HepG2 (cell line): Measurements from ENCODE around the gene PLEKHA6. TPM values are rescaled to one million over a fixed set of nuclear protein-coding genes. Genes with fewer than 3 reads are reported as not detected.

Source experiments
- ATAC-seq: fragments of 200-7000 bp; cut with Tn5 transposase; 3 replicates; pipeline ENCODE4 v1.9.1; 2020; ENCODE audit warnings: mild to moderate bottlenecking, moderate library complexity
- BruUV-seq: library from RNA; stranded (reverse); fragments of 400-500 nt; replicated peaks from 2 replicates; lab custom pipeline; 2021; lab: Mats Ljungman, UMichigan
- CTCF ChIA-PET: fragments of 300-600 bp; formaldehyde crosslinking; extraction: SDS; loops from one replicate; lab custom pipeline; 2021; ENCODE audit warnings: low total read pairs, inconsistent platforms, low intra/inter-chr PET ratio; lab: Yijun Ruan, JAX
- POLR2A ChIA-PET: fragments of 350-600 bp; sonication (Branson Sonifier 250); formaldehyde crosslinking; loops from one replicate; lab custom pipeline; 2020; ENCODE audit warnings: antibody characterized with exemption, inconsistent platforms; lab: Yijun Ruan, JAX
- DNase-seq: peaks from one replicate; pipeline ENCODE4 v3.0.0-alpha.2; 2015; ENCODE audit warnings: low spot score
- FAIRE-seq: peaks from 3 replicates; lab custom pipeline; 2011; peaks lifted over from hg19 to GRCh38; lab: Jason Lieb, UNC
- H2AFZ ChIP-seq: one replicate; pipeline ENCODE4 v1.6.1; 2011; ENCODE audit warnings: low read length, inconsistent platforms
- H3K27ac ChIP-seq: fragments of 300-600 bp; 3 replicates; pipeline ENCODE4 v1.8.0; 2011; ENCODE audit warnings: mixed run types, mild to moderate bottlenecking, mixed read lengths, low read length, inconsistent platforms; ENCODE audit not compliant: insufficient read depth; ENCODE audit errors: extremely low read length
- H3K27me3 ChIP-seq, 2 experiments: fragments of 200-600 bp in 1 of 2; 2 replicates in 1 of 2; 3 replicates in 1 of 2; pipeline versions ENCODE4 v1.6.0 to v1.8.0; 2011; ENCODE audit warnings: low read length in 2 of 2, mild to moderate bottlenecking in 2 of 2, moderate library complexity in 2 of 2, inconsistent platforms in 1 of 2; ENCODE audit not compliant: insufficient read depth in 2 of 2, control insufficient read depth in 1 of 2
- H3K36me3 ChIP-seq, 2 experiments: fragments of 200-600 bp in 1 of 2; replicated peaks in 1 of 2; 2 replicates in 1 of 2; 3 replicates in 1 of 2; pipeline versions ENCODE4 v1.5.1 to v1.8.0; 2011; ENCODE audit warnings: low read length in 2 of 2, inconsistent platforms in 1 of 2; ENCODE audit not compliant: insufficient read depth in 2 of 2, control insufficient read depth in 1 of 2
- H3K4me1 ChIP-seq: 2 replicates; pipeline ENCODE4 v1.5.1; 2012; ENCODE audit warnings: low read length, inconsistent platforms; ENCODE audit not compliant: insufficient read depth
- H3K4me2 ChIP-seq: 2 replicates; pipeline ENCODE4 v1.6.0; 2011; ENCODE audit warnings: low read depth, low read length, inconsistent platforms
- H3K4me3 ChIP-seq, 3 experiments: fragments of 200-600 bp in 1 of 3; sonication (generic), shearing (Covaris generic) in 1 of 3; replicated peaks in 1 of 3; 2 replicates each; pipeline ENCODE4 v1.5.1; 2011 to 2016; ENCODE audit warnings: low read length in 3 of 3, inconsistent platforms in 2 of 3, low read depth in 2 of 3, mild to moderate bottlenecking in 2 of 3, control low read depth in 1 of 3, mixed read lengths in 1 of 3; ENCODE audit not compliant: insufficient read depth in 1 of 3
- H3K79me2 ChIP-seq: one replicate; pipeline ENCODE4 v1.6.1; 2011; ENCODE audit warnings: low read length, inconsistent platforms; ENCODE audit not compliant: insufficient read depth
- H3K9ac ChIP-seq: 2 replicates; pipeline ENCODE4 v1.6.0; 2011; ENCODE audit warnings: mild to moderate bottlenecking, low read depth, low read length, inconsistent platforms; ENCODE audit not compliant: insufficient read depth
- H3K9me3 ChIP-seq: 2 replicates; pipeline ENCODE4 v1.5.1; 2012; ENCODE audit warnings: mild to moderate bottlenecking, low read length
- H4K20me1 ChIP-seq: 2 replicates; pipeline ENCODE4 v1.6.0; 2011; ENCODE audit warnings: inconsistent platforms, mild to moderate bottlenecking, low read length, moderate library complexity; ENCODE audit not compliant: insufficient read depth
- AGO1 ChIP-seq: fragments of 200-400 bp; formaldehyde crosslinking; IDR thresholded peaks from 2 replicates; pipeline ENCODE4 v1.6.1; 2017; ENCODE audit warnings: mild to moderate bottlenecking, low read depth, low read length, moderate library complexity; ENCODE audit not compliant: poor library complexity, severe bottlenecking
- AHR ChIP-seq: IDR thresholded peaks from 2 replicates; pipeline ENCODE4 v1.6.1; 2018; ENCODE audit warnings: missing genetic modification reagents, missing compliant biosample characterization
- CBFB ChIP-seq: sonication (generic); formaldehyde crosslinking; IDR thresholded peaks from 2 replicates; pipeline ENCODE4 v1.4.0; 2020; ENCODE audit warnings: missing genetic modification reagents
- DMAP1 ChIP-seq: IDR thresholded peaks from 2 replicates; pipeline ENCODE4 v1.6.1; 2016
- FOXA1 ChIP-seq, 2 experiments: fragments of 450-650 bp in 1 of 2; sonication (generic) in 1 of 2; formaldehyde crosslinking in 1 of 2; IDR thresholded peaks; 2 replicates each; pipeline versions ENCODE4 v1.4.0 to v1.6.1; 2016 to 2020; ENCODE audit warnings: missing genetic modification reagents in 1 of 2
- HMG20A ChIP-seq: IDR thresholded peaks from 2 replicates; pipeline ENCODE4 v1.6.1; 2016; ENCODE audit warnings: borderline replicate concordance
- KDM2A ChIP-seq: sonication (generic); formaldehyde crosslinking; IDR thresholded peaks from 2 replicates; pipeline ENCODE4 v1.4.0; 2020; ENCODE audit warnings: low read depth, missing genetic modification reagents, borderline replicate concordance
- KLF11 ChIP-seq: IDR thresholded peaks from 2 replicates; pipeline ENCODE4 v1.6.1; 2016; ENCODE audit warnings: missing compliant biosample characterization
- MIER2 ChIP-seq: IDR thresholded peaks from 2 replicates; pipeline ENCODE4 v1.6.1; 2016; ENCODE audit warnings: missing biosample characterization, missing genetic modification reagents
- SALL1 ChIP-seq: sonication (generic); formaldehyde crosslinking; IDR thresholded peaks from 2 replicates; pipeline ENCODE4 v1.8.0; 2022; ENCODE audit warnings: mild to moderate bottlenecking, missing genetic modification reagents
- SMAD9 ChIP-seq: sonication (generic); formaldehyde crosslinking; IDR thresholded peaks from 2 replicates; pipeline ENCODE4 v1.5.1; 2020; ENCODE audit warnings: mild to moderate bottlenecking, missing genetic modification reagents
- ZBTB8A ChIP-seq: sonication (generic); formaldehyde crosslinking; IDR thresholded peaks from 2 replicates; pipeline ENCODE4 v1.4.0; 2020; ENCODE audit warnings: mild to moderate bottlenecking, low read depth, missing genetic modification reagents, borderline replicate concordance
- ZMAT3 ChIP-seq: sonication (generic); formaldehyde crosslinking; conservative IDR thresholded peaks from 2 replicates; pipeline ENCODE4 v1.7.0; 2021; ENCODE audit warnings: missing genetic modification reagents
- ZNF24 ChIP-seq: fragments of 450-650 bp; IDR thresholded peaks from 2 replicates; pipeline ENCODE4 v1.6.1; 2017; ENCODE audit warnings: antibody characterized with exemption, mild to moderate bottlenecking
- ZNF274 ChIP-seq: sonication (generic); formaldehyde crosslinking; IDR thresholded peaks from 2 replicates; pipeline ENCODE4 v1.5.1; 2020; ENCODE audit warnings: mild to moderate bottlenecking, missing genetic modification reagents
- ZNF3 ChIP-seq: IDR thresholded peaks from 2 replicates; pipeline ENCODE4 v1.7.0; 2017; ENCODE audit warnings: inconsistent platforms
- ZNF44 ChIP-seq: sonication (generic); formaldehyde crosslinking; IDR thresholded peaks from 2 replicates; pipeline ENCODE4 v1.5.1; 2020; ENCODE audit warnings: mild to moderate bottlenecking, missing genetic modification reagents
- ZNF761 ChIP-seq: sonication (generic); formaldehyde crosslinking; conservative IDR thresholded peaks from 2 replicates; pipeline ENCODE4 v1.4.0; 2020; ENCODE audit warnings: mild to moderate bottlenecking, missing genetic modification reagents
- ZNF776 ChIP-seq: sonication (generic); formaldehyde crosslinking; IDR thresholded peaks from 2 replicates; pipeline ENCODE4 v1.4.0; 2020; ENCODE audit warnings: mild to moderate bottlenecking, missing genetic modification reagents
- ZNF83 ChIP-seq: sonication (generic); formaldehyde crosslinking; IDR thresholded peaks from 2 replicates; pipeline ENCODE4 v1.4.0; 2020; ENCODE audit warnings: missing genetic modification reagents, mild to moderate bottlenecking, borderline replicate concordance
- WGBS: methylation state at CpG from one replicate; pipeline ENCODE4 v1.1.6; 2017; ENCODE audit warnings: low lambda C conversion rate; 5-methylcytosine and 5-hydroxymethylcytosine counted together
- in situ Hi-C: cut with HindIII; loops from 2 replicates; pipeline ENCODE4 v1.10.0; 2017; ENCODE audit warnings: low pct_unique_long_range_greater_than_20kb; ENCODE audit not compliant: extremely low pct_ligation_motif_present
- intact Hi-C: fragments of 100-400 bp; cut with micrococcal nuclease; formaldehyde crosslinking; loops from one replicate; pipeline ENCODE4 v1.10.0; 2022; ENCODE audit not compliant: unreplicated experiment
- polyA plus RNA-seq, 8 experiments: library from polyadenylated mRNA; depleted of rRNA in 3 of 8; stranded (reverse) in 7 of 8; unstranded in 1 of 8; fragments of >200 nt; fragmentation: Illumina TruSeq in 4 of 8; extraction: Trizol in 4 of 8; gene quantifications; 2 replicates each; pipeline versions ENCODE4 v1.2.1 to v1.2.3, GENCODE V29; 2011 to 2016; ENCODE audit warnings: low read depth in 4 of 8, missing spikeins in 1 of 8, mixed read lengths in 1 of 8; ENCODE audit not compliant: insufficient read depth in 1 of 8
- total RNA-seq, 5 experiments: library from RNA; depleted of rRNA; stranded (reverse); fragments of >200 nt; fragmentation: Illumina TruSeq; extraction: Trizol; gene quantifications; 2 replicates each; pipeline ENCODE4 v1.2.3, GENCODE V29; 2016; ENCODE audit warnings: low read depth in 1 of 5
- TF ChIP-seq, protein P1 (sequence below): sonication (generic); formaldehyde crosslinking; IDR thresholded peaks from 2 replicates; pipeline ENCODE4 v1.5.0; 2020; ENCODE audit warnings: missing genetic modification reagents, mild to moderate bottlenecking, borderline replicate concordance
- TF ChIP-seq, protein P2 (sequence below): sonication (generic); formaldehyde crosslinking; IDR thresholded peaks from 2 replicates; pipeline ENCODE4 v1.5.0; 2020; ENCODE audit warnings: missing genetic modification reagents
- TF ChIP-seq, protein P3 (sequence below): sonication (generic); formaldehyde crosslinking; IDR thresholded peaks from 2 replicates; pipeline ENCODE4 v1.4.0; 2020; ENCODE audit warnings: mild to moderate bottlenecking, low read depth, missing genetic modification reagents

PLEKHA6 gene
- total and polyA plus RNA-seq, 2 of the 13 experiments (the other 11 are each of a cell fraction or from before 2014, with no cell fraction given), result 5.3 to 11.4 TPM

DNA sequence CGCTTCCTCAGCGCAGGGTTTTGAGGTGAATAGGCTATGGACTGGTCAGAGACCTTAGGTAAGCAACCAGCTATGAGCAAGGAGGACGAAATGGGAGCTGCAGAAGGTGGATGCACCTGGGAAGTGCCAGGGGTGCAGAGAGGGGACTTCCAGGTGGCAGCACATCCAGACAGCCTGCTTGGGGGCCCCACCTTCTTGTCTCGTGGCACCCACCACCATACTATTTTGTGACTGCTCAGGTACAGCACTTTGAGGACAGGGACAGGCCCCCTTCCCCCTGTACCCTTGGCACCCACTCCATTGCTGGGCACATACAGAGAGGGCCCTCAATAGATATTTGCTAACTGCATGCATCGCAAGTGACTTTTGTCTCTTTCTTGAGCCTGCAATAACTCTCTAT lies 162.7 kb downstream of the PLEKHA6 start (continued):
- no peak for TF ChIP-seq SALL1 (CRISPR knock-in tag)

DNA sequence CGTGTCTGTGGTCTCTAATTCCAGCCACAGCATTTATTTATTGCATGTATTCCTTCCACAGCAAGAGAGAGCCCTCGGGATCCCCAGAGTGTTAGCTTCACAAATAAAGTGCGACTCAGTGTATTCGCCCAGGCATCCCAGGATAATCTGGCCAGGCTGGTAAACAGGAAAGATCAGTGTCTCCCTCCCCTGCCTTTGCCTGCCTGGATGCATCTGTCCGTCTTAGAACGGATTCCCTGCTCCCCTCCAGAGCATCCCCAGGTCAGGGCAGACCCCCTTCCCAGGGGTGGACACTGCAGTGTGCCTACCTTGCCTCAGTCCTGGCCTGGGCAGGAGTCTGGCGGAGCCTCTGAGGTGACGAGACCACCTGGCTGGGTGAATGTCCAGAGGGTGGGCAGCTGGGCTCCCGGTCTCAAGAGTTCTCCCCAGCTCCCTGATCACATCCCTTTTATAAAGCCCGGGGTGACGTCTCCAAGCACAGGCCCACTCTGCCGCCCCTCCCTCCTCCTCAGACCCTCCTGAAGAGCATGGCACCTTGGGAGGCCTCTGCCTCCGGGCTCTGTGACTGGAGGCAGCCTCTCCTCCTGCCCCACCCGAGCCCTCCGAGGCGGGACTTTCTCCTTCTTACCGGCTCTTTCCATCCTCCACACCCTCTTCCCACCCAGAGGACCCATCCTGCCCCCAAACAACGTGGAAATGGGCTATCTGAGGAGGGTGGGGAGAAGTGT lies 163.5 kb downstream of the PLEKHA6 start, which contains the start of gene KISS1:
Gene KISS1, minus strand, starts transcription at position 424 of the 728 bp plus-strand sequence. CDS start 3,615 bp downstream, outside the sequence.
- Histone ChIP-seq H3K36me3 (no peaks in the 10 kb centered on the region), H3K27ac (no peak within 1 kb of the TSS), H3K9ac (no peak within 1 kb of the TSS), H3K4me1 (peaks cover 7% of the 10 kb centered on the region), H3K4me3 (no peak within 1 kb of the TSS), H3K9me3 (no peaks in the 10 kb centered on the region), H3K4me2 (no peak within 1 kb of the TSS), H3K79me2 (no peaks in the 10 kb centered on the region), H2AFZ (no peak within 1 kb of the TSS), H3K27me3 (peaks cover 2 to 22% of the 10 kb centered on the region in 2 experiments; a peak in 3 of 5 replicates), H4K20me1 (no peaks in the 10 kb centered on the region)
- ATAC-seq (peak; percentile 24), FAIRE-seq (no peak), DNase-seq (no peak)
- in situ Hi-C loops, result no loop called here
- 40% methylated on average over 13 of the region's 18 CpGs for WGBS
- intact Hi-C loops, result no loop called here
- ChIA-PET POLR2A (interaction anchor here (1.3 kb wide), 1 partner anchor 17 kb away, joined by 3 read pairs; the partner anchor contains the start of gene GOLT1A), CTCF (no interaction called here)
- no TSS peak for BruUV-seq
- TF ChIP-seq KLF11 (CRISPR knock-in tag), result no peak
- TF ChIP-seq ZMAT3 (CRISPR knock-in tag), result no peak
- peak; percentile 35 for TF ChIP-seq AGO1
- no peak for TF ChIP-seq ZNF761 (CRISPR knock-in tag)
- TF ChIP-seq KDM2A (CRISPR knock-in tag), result 0 out of 2 replicates have a peak, but pooled peaks have one; percentile 31
- TF ChIP-seq, protein P1, sequence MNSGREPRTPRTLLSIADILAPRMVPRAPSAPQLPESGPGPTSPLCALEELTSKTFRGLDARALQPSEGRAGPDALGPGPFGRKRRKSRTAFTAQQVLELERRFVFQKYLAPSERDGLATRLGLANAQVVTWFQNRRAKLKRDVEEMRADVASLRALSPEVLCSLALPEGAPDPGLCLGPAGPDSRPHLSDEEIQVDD (CRISPR knock-in tag), result no peak
- no peak for TF ChIP-seq ZBTB8A
- no peak for TF ChIP-seq CBFB
- no peak for TF ChIP-seq ZNF83
- no peak for TF ChIP-seq DMAP1 (CRISPR knock-in tag)
- no peak for TF ChIP-seq FOXA1 (IDR thresholded peaks at IDR 0.05)
- TF ChIP-seq FOXA1 (CRISPR knock-in tag; IDR thresholded peaks at IDR 0.05), result no peak
- no peak for TF ChIP-seq MIER2 (CRISPR knock-in tag)
- no peak for TF ChIP-seq ZNF24
- no peak for TF ChIP-seq ZNF776 (CRISPR knock-in tag)
- TF ChIP-seq, protein P2, sequence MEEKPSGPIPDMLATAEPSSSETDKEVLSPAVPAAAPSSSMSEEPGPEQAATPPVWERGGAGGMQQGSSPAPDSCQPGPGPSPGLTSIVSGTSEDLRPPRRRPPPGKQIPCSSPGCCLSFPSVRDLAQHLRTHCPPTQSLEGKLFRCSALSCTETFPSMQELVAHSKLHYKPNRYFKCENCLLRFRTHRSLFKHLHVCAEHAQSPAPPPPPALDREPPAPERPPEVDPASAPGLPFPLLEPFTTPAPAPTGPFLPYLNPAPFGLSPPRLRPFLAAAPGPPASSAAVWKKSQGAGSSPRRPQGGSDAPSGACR (CRISPR knock-in tag), result no peak
- no peak for TF ChIP-seq AHR (CRISPR knock-in tag)
- TF ChIP-seq ZNF274, result no peak
- TF ChIP-seq ZNF44 (CRISPR knock-in tag), result no peak
- TF ChIP-seq ZNF3 (CRISPR knock-in tag), result no peak
- no peak for TF ChIP-seq HMG20A
- TF ChIP-seq, protein P3, sequence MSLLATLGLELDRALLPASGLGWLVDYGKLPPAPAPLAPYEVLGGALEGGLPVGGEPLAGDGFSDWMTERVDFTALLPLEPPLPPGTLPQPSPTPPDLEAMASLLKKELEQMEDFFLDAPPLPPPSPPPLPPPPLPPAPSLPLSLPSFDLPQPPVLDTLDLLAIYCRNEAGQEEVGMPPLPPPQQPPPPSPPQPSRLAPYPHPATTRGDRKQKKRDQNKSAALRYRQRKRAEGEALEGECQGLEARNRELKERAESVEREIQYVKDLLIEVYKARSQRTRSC, result no peak
- no peak for TF ChIP-seq SMAD9 (CRISPR knock-in tag)
